Measurements from ENCODE around the gene SGCD. TPM values are rescaled to one million over a fixed set of nuclear protein-coding genes. Genes with fewer than 3 reads are reported as not detected.

The SGCD gene
- total RNA-seq, 4 donors from 2014 or later: 1.1 to 8.2 (median 4.4) TPM

DNA sequence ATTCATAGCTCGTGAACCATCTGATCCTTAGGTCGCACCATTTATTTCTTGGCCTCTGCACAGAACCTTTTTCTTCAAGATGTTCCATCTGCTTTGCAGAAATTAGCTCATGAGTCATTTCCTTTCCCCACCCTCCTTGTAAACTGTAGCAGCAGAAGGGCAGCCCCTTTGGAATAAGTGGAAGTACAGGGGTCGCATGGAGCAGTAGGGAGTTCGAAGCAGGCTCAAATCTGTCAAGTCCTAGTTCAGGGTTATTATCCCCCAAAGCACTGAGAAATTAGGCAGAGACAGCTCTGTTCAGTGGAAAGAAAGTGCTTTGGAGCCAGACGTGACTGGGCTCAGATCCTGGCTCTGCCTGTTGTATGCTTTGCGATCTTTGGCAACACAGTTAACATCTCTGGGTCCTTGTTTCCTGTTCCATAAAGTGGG, 84.2 kb downstream of the SGCD start:
- TF ChIP-seq CTCF (IDR thresholded peaks at IDR 0.05): no peak

GRCh38 chr5:156411957-156412356, 85.0 kb downstream of the SGCD start:
- no peak for ATAC-seq (ENCODE audit: low FRiP score)
- no peak for TF ChIP-seq CTCF (IDR thresholded peaks at IDR 0.05)
- DNase-seq (ENCODE audit: low spot score): no peak

More for the DNA sequence above, 84.2 kb downstream of the SGCD start:
- ATAC-seq (ENCODE audit: low FRiP score): no peak
- no peak for DNase-seq (ENCODE audit: low spot score)

- DNase-seq (ENCODE audit: low spot score): no peak
- TF ChIP-seq CTCF (IDR thresholded peaks at IDR 0.05): no peak
- no peak for ATAC-seq (ENCODE audit: low FRiP score)
Measured at GRCh38 chr5:156414391-156414790, 87.4 kb downstream of the SGCD start.

GRCh38 chr5:156419661-156420060, 92.7 kb downstream of the SGCD start:
- TF ChIP-seq CTCF (IDR thresholded peaks at IDR 0.05): no peak
- ATAC-seq (ENCODE audit: low FRiP score) (no peak), DNase-seq (ENCODE audit: low spot score) (no peak)

GRCh38 chr5:156420665-156421064, 93.7 kb downstream of the SGCD start:
- ATAC-seq (ENCODE audit: low FRiP score) (no peak), DNase-seq (ENCODE audit: low spot score) (no peak)
- no peak for TF ChIP-seq CTCF (IDR thresholded peaks at IDR 0.05)

DNA sequence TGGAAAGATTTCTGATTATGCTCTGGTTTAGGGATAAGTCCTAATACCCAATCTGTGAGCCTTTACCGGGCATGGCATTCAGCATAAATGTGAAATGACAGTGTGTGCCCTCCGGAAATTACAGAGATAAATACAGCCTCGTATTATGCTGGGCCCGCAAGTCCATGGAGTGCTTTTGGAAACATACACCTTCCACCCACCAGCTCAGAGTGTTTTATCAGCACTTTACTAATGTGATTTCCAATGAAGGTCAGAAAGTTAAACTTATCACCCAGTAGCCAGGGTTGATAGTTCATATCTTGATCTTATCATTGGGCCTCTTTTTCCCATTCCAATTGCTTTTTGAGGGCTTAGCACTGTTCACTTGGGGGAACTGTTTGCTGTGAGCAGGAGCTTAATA, 94.8 kb downstream of the SGCD start:
- DNase-seq (ENCODE audit: low spot score) (no peak), ATAC-seq (ENCODE audit: low FRiP score) (no peak)
- no peak for TF ChIP-seq CTCF (IDR thresholded peaks at IDR 0.05)

GRCh38 chr5:156423597-156423996, 96.6 kb downstream of the SGCD start:
- DNase-seq (ENCODE audit: low spot score) (no peak), ATAC-seq (ENCODE audit: low FRiP score) (no peak)
- TF ChIP-seq CTCF (IDR thresholded peaks at IDR 0.05): no peak
